Esophagus squamous epithelium (tissue), 4 donors: Measurements from ENCODE around the gene MYOD1.

Experiments
- CTCF ChIP-seq, 6 experiments: fragments of 450-650 bp in 4 of 6; fragments of 200-600 bp in 2 of 6; sonication (generic) in 2 of 6; IDR thresholded peaks; one replicate each; pipeline ENCODE4 v1.5.1; 2016 to 2019; ENCODE audit warnings: antibody characterized with exemption in 6 of 6, mild to moderate bottlenecking in 4 of 6, moderate library complexity in 4 of 6
- POLR2A ChIP-seq, 4 donors: fragments of 450-650 bp; IDR thresholded peaks; one replicate each; pipeline ENCODE4 v1.6.1; 2017; ENCODE audit warnings: antibody characterized with exemption in 4 of 4, mild to moderate bottlenecking in 4 of 4, moderate library complexity in 3 of 4

- TF ChIP-seq CTCF (IDR thresholded peaks at IDR 0.05) (no peak), POLR2A (IDR thresholded peaks at IDR 0.05) (no peak)
Observed at GRCh38 chr11:17691976-17692375, 27.4 kb upstream of the MYOD1 start.
